Measurements from ENCODE around the gene CAV2.

DNA sequence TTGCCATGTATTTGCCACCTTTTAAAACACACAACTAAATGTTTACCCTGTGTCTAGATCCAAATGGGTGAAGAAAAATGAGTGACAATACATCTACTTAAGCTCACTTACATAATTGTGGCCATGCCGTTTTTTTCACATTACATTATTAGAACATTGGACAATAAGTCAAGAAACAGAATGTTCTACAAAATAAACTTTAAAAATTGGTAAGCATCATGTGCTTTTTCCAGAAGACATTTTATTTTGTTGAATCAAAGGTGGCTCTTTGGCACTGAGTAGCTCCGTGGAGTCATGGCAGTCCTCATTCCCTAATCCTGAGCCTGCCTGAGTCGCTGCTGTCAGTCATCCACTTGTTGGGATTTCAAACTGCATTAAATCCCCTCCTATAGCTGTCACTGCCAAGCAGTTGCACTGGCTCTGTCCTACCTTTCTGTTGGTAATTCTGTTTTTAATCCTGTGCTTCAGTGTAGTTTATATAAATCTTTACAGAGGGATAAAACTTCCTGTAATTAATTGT, 57.6 kb downstream of the CAV2 start:
- TF ChIP-seq, protein P1, sequence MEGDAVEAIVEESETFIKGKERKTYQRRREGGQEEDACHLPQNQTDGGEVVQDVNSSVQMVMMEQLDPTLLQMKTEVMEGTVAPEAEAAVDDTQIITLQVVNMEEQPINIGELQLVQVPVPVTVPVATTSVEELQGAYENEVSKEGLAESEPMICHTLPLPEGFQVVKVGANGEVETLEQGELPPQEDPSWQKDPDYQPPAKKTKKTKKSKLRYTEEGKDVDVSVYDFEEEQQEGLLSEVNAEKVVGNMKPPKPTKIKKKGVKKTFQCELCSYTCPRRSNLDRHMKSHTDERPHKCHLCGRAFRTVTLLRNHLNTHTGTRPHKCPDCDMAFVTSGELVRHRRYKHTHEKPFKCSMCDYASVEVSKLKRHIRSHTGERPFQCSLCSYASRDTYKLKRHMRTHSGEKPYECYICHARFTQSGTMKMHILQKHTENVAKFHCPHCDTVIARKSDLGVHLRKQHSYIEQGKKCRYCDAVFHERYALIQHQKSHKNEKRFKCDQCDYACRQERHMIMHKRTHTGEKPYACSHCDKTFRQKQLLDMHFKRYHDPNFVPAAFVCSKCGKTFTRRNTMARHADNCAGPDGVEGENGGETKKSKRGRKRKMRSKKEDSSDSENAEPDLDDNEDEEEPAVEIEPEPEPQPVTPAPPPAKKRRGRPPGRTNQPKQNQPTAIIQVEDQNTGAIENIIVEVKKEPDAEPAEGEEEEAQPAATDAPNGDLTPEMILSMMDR (conservative IDR thresholded peaks at IDR 0.05; ENCODE audit: low read depth, low read length) = no peak
- TF ChIP-seq EZH2 (IDR thresholded peaks at IDR 0.05; ENCODE audit: borderline replicate concordance, low read depth, low read length, poor library complexity, severe bottlenecking) = no peak
